ENCODE data around the gene RPL28. TPM values are rescaled to one million over a fixed set of nuclear protein-coding genes. Genes with fewer than 3 reads are reported as not detected.

The RPL28 gene
- total RNA-seq, 2 donors from 2014 or later: 1,672 to 1,902 TPM

DNA sequence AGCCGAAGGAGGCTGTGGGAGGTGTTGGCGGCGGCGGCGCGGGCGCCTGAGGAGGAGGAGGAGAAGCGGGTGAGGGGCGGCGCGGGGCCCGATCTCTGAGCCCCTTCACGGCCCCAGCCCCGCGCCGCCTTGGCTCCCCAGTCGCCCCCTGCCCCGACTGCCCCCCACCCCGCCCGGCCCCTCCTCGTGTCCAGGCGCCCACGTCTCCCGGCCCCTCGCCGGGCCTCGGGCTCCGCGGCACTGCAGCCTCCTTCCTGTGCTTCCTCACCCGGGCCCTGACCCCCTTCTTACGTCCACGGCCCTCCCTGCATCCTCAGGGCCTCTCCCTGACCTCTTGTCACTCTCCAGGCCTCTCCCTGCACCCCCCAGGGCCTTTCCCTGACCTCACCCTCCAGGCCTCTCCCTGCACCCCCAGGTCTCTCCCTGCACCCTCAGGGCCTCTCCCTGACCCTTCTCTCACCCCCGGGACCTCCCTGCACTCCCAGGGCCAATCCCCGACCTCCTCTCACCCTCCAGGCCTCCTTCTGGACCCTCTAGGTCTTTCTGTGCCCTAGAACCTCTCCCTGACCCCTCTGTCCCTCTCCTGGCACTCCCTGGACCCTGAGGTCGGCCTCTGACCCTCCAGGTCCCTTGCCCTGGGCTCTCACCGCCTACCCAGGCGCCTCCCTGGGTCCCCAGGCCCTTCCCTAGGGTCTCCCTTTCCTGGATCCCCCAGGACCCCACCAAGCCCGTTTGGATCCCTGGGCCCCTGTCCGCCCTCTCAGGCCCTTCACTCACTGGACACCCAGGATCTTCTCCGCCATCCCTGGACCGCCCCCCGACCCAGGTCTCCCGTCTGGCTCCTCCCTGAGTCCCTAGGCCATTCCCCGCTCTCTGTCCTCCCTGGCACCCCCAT lies 45.6 kb upstream of the RPL28 start:
- H3K27ac ChIP-seq (ENCODE audit: low read depth, low read length): peak overlapping the region; percentile 82
- H3K9ac ChIP-seq (ENCODE audit: extremely low read depth, low read length, poor library complexity, severe bottlenecking): peak overlapping the region; percentile 88
- Mint-ChIP-seq H3K27ac (peak overlapping the region; percentile 100), H3K27me3 (ENCODE audit: insufficient read depth) (peaks cover 8% of the 10 kb centered on the region), H3K36me3 (ENCODE audit: low read depth) (peaks cover 34% of the 10 kb centered on the region), H3K4me1 (peaks cover 12% of the 10 kb centered on the region), H3K4me3 (peak overlapping the region; percentile 89), H3K9me3 (no peaks in the 10 kb centered on the region)
- no peaks in the 10 kb centered on the region for H3K9me3 ChIP-seq (ENCODE audit: control insufficient read depth, low read length)
- TF ChIP-seq, protein P1, sequence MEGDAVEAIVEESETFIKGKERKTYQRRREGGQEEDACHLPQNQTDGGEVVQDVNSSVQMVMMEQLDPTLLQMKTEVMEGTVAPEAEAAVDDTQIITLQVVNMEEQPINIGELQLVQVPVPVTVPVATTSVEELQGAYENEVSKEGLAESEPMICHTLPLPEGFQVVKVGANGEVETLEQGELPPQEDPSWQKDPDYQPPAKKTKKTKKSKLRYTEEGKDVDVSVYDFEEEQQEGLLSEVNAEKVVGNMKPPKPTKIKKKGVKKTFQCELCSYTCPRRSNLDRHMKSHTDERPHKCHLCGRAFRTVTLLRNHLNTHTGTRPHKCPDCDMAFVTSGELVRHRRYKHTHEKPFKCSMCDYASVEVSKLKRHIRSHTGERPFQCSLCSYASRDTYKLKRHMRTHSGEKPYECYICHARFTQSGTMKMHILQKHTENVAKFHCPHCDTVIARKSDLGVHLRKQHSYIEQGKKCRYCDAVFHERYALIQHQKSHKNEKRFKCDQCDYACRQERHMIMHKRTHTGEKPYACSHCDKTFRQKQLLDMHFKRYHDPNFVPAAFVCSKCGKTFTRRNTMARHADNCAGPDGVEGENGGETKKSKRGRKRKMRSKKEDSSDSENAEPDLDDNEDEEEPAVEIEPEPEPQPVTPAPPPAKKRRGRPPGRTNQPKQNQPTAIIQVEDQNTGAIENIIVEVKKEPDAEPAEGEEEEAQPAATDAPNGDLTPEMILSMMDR (conservative IDR thresholded peaks at IDR 0.05): no peak
- DNase-seq: peak; percentile 78
- no peaks in the 10 kb centered on the region for H3K27me3 ChIP-seq (ENCODE audit: control insufficient read depth, insufficient read depth, low read length, poor library complexity, severe bottlenecking)
- H3K4me1 ChIP-seq (ENCODE audit: control insufficient read depth, insufficient read depth, low read length): no peaks in the 10 kb centered on the region
- WGBS, 2 experiments (ENCODE audit: insufficient coverage in 1 of 2, insufficient read length in 1 of 2): 3 to 10% methylated on average over 7 to 40 of the region's 44 CpGs
- peak overlapping the region; percentile 94 for H3K4me3 ChIP-seq (ENCODE audit: low read length)
- H3K36me3 ChIP-seq (ENCODE audit: control insufficient read depth, insufficient read depth, low read length): peaks cover 29% of the 10 kb centered on the region

DNA sequence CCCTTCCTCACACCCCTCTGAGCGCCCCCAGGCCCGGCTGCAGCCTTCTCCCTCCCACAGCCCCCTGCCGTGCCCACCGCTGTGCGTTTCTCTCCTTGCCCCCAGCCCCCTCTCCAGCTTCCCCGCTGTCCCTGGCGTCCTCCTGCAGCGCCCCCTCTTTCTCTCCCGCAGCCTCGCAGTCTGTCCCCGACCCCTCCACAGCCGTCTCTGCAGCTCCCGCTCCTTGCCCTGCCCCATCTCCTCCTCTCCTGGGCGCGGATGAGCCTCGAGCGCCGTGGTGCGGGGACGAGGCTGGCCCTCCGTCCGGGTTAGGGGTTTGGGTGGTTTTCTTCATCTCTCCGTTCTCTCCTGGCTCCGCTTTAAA lies 45.0 kb upstream of the RPL28 start:
- 0 to 1% methylated on average over 4 to 23 of the region's 24 CpGs for WGBS, 2 experiments (ENCODE audit: insufficient coverage in 1 of 2, insufficient read length in 1 of 2)
- H3K36me3 ChIP-seq (ENCODE audit: control insufficient read depth, insufficient read depth, low read length): peaks cover 35% of the 10 kb centered on the region
- H3K27ac ChIP-seq (ENCODE audit: low read depth, low read length): peak overlapping the region; percentile 82
- peak overlapping the region; percentile 94 for H3K4me3 ChIP-seq (ENCODE audit: low read length)
- H3K27me3 ChIP-seq (ENCODE audit: control insufficient read depth, insufficient read depth, low read length, poor library complexity, severe bottlenecking): no peaks in the 10 kb centered on the region
- H3K9me3 ChIP-seq (ENCODE audit: control insufficient read depth, low read length): no peaks in the 10 kb centered on the region
- no peak for DNase-seq
- Mint-ChIP-seq H3K27me3 (ENCODE audit: insufficient read depth) (peaks cover 8% of the 10 kb centered on the region), H3K4me1 (peaks cover 12% of the 10 kb centered on the region), H3K4me3 (peak overlapping the region; percentile 89), H3K36me3 (ENCODE audit: low read depth) (peaks cover 40% of the 10 kb centered on the region), H3K27ac (peak overlapping the region; percentile 96), H3K9me3 (no peaks in the 10 kb centered on the region)
- no peaks in the 10 kb centered on the region for H3K4me1 ChIP-seq (ENCODE audit: control insufficient read depth, insufficient read depth, low read length)
- peak overlapping the region; percentile 88 for H3K9ac ChIP-seq (ENCODE audit: extremely low read depth, low read length, poor library complexity, severe bottlenecking)
- TF ChIP-seq, protein P1 (conservative IDR thresholded peaks at IDR 0.05): peak; percentile 24

DNA sequence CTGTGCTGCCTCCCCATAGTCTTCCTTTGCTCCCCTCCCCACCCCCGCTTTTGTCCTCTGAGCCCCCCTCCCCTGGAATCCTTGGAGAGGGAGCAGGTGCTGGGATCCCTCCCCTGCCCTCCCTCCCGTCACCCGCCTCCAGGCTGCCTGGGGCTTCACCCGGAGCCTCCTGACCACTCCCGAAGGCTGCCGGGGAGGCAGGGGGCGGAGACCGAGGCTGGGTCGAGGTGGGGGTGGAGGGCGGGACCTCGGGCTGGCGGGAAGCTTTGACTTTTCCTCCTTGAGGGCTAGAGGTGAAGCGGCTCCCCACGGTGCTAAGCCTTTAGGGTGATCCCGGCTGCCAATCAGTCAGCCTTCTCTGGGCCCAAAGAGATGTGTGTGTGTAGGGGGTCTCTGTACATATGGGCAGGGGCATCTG lies 44.6 kb upstream of the RPL28 start:
- TF ChIP-seq, protein P1 (conservative IDR thresholded peaks at IDR 0.05): no peak
- Histone ChIP-seq H3K27ac (ENCODE audit: low read depth, low read length) (peak overlapping the region; percentile 82), H3K4me1 (ENCODE audit: control insufficient read depth, insufficient read depth, low read length) (no peaks in the 10 kb centered on the region), H3K9ac (ENCODE audit: extremely low read depth, low read length, poor library complexity, severe bottlenecking) (peak overlapping the region; percentile 88), H3K36me3 (ENCODE audit: control insufficient read depth, insufficient read depth, low read length) (peaks cover 35% of the 10 kb centered on the region), H3K27me3 (ENCODE audit: control insufficient read depth, insufficient read depth, low read length, poor library complexity, severe bottlenecking) (no peaks in the 10 kb centered on the region), H3K4me3 (ENCODE audit: low read length) (peak overlapping the region; percentile 94), H3K9me3 (ENCODE audit: control insufficient read depth, low read length) (no peaks in the 10 kb centered on the region)
- Mint-ChIP-seq H3K27me3 (ENCODE audit: insufficient read depth) (peaks cover 8% of the 10 kb centered on the region), H3K36me3 (ENCODE audit: low read depth) (peaks cover 41% of the 10 kb centered on the region), H3K9me3 (no peaks in the 10 kb centered on the region), H3K27ac (peak overlapping the region; percentile 96), H3K4me3 (peak overlapping the region; percentile 89), H3K4me1 (peaks cover 12% of the 10 kb centered on the region)
- WGBS, 2 experiments (ENCODE audit: insufficient coverage in 1 of 2, insufficient read length in 1 of 2): 6% methylated on average over 14 of the region's 15 CpGs; no CpG with 5 or more reads in 1 of the 2 experiments
- peak; percentile 94 for DNase-seq
